Measurements from ENCODE around the gene C6orf136. TPM values are rescaled to one million over a fixed set of nuclear protein-coding genes. Genes with fewer than 3 reads are reported as not detected.

C6orf136 gene
- polyA plus RNA-seq, 3 donors: 2.0 to 18.4 (median 2.7) TPM

DNA sequence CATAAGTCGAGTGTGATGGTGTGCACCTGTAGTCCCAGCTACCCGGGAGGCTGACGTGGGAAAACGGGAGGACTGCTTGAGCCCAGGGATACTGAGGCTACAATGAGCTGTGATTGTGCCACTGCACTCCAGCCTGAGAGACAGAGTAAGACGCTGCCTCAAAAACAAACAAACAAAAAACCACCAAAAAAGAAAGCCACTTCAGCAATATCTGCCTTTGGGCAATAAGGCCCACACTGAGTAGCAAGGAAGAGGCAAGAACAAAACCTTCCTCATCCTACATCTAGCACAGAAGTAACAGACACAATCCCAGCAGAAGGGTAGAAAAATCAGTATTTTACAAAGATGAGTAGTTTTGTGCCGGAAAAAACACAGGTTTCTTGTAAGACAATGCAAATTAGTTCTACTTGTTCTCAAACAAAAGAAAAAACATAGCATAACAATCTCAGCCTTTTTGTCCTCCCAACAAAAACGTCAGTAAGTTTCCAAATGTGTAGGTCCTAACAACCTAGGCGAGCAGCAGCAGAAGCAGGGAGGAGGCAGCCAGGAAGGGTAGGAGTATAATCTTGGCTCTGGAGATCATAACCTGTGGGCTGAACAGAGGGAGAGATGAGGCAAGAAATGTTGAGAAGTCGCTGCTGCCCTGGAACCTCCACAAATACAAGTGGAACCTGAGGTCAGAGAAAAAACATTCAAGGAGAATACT lies 35.6 kb upstream of the C6orf136 start:
- no peak overlapping the region for H2AFZ ChIP-seq (ENCODE audit: insufficient read depth, low read depth, low read length, poor library complexity, severe bottlenecking)
- H4K20me1 ChIP-seq (ENCODE audit: insufficient read depth, low read length): peaks cover 92% of the 10 kb centered on the region
- Mint-ChIP-seq H3K9me3 (peaks cover 0 to 3% (median 2%) of the 10 kb centered on the region in 7 donors), H3K27ac (peak overlapping the region in 4 of 7 donors; percentile 8 to 80 (median 74)), H3K4me1 (peaks cover 34% of the 10 kb centered on the region), H3K27me3 (ENCODE audit: low read depth in 3 of 3) (no peaks in the 10 kb centered on the region), H3K4me3 (peak overlapping the region in 1 of 2 donors; percentile 5), H3K36me3 (peaks cover 56 to 67% of the 10 kb centered on the region in 2 donors)
- no peak for DNase-seq
- WGBS (ENCODE audit: insufficient coverage): 100% methylated on average over 1 of the region's 9 CpGs
- H3K4me2 ChIP-seq (replicated peaks; ENCODE audit: extremely low read depth, low read length, poor library complexity, severe bottlenecking): no peak overlapping the region
- H3K4me1 ChIP-seq (ENCODE audit: control insufficient read depth in 1 of 2, insufficient read depth in 2 of 2, low read length in 2 of 2): peaks cover 19 to 28% of the 10 kb centered on the region in 2 donors
- H3K79me2 ChIP-seq (ENCODE audit: insufficient read depth, low read length): peaks cover 68% of the 10 kb centered on the region
- TF ChIP-seq, protein P1, sequence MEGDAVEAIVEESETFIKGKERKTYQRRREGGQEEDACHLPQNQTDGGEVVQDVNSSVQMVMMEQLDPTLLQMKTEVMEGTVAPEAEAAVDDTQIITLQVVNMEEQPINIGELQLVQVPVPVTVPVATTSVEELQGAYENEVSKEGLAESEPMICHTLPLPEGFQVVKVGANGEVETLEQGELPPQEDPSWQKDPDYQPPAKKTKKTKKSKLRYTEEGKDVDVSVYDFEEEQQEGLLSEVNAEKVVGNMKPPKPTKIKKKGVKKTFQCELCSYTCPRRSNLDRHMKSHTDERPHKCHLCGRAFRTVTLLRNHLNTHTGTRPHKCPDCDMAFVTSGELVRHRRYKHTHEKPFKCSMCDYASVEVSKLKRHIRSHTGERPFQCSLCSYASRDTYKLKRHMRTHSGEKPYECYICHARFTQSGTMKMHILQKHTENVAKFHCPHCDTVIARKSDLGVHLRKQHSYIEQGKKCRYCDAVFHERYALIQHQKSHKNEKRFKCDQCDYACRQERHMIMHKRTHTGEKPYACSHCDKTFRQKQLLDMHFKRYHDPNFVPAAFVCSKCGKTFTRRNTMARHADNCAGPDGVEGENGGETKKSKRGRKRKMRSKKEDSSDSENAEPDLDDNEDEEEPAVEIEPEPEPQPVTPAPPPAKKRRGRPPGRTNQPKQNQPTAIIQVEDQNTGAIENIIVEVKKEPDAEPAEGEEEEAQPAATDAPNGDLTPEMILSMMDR (IDR thresholded peaks at IDR 0.05): no peak
- H3K27me3 ChIP-seq (ENCODE audit: control insufficient read depth in 2 of 2, insufficient read depth in 2 of 2, low read length in 2 of 2): no peaks in the 10 kb centered on the region
- H3K27ac ChIP-seq (ENCODE audit: low read depth in 1 of 2, low read length in 2 of 2): no peak overlapping the region
- H3K36me3 ChIP-seq (replicated peaks in 1 of 2; ENCODE audit: control insufficient read depth in 1 of 2, insufficient read depth in 2 of 2, low read length in 2 of 2): peaks cover 37 to 57% of the 10 kb centered on the region in 2 donors
- H3K9me3 ChIP-seq (replicated peaks in 1 of 2; ENCODE audit: control insufficient read depth in 1 of 2, insufficient read depth in 1 of 2, low read length in 2 of 2): no peaks in the 10 kb centered on the region
- intact Hi-C loops (cut with micrococcal nuclease): loop anchor here (5.0 kb wide), 2 partner anchors 34 to 119 kb away; no protein-coding TSS in a partner anchor
- H3K9ac ChIP-seq (ENCODE audit: insufficient read depth, low read length, poor library complexity, severe bottlenecking): no peak overlapping the region
- H3K4me3 ChIP-seq (replicated peaks in 1 of 3; ENCODE audit: low read depth in 2 of 3, low read length in 3 of 3): no peak overlapping the region

DNA sequence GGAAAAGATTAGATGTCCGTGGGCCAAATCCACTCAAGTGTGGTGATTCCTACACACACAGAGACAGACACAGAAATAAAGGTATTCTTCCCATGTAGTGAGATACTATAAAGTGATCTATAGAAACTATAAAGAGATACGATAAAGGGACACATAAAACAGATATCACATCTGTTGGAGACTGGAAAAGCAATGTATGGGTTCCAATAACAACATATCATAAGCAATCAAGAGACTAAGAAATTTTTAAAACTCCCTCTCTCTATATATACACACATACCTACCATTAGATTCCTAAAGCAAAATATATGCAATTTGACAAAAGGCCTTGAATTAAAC lies 35.1 kb upstream of the C6orf136 start:
- Histone ChIP-seq H3K79me2 (ENCODE audit: insufficient read depth, low read length) (peaks cover 73% of the 10 kb centered on the region), H3K9ac (ENCODE audit: insufficient read depth, low read length, poor library complexity, severe bottlenecking) (no peak overlapping the region), H3K9me3 (replicated peaks in 1 of 2; ENCODE audit: control insufficient read depth in 1 of 2, insufficient read depth in 1 of 2, low read length in 2 of 2) (no peaks in the 10 kb centered on the region), H3K36me3 (replicated peaks in 1 of 2; ENCODE audit: control insufficient read depth in 1 of 2, insufficient read depth in 2 of 2, low read length in 2 of 2) (peaks cover 36 to 57% of the 10 kb centered on the region in 2 donors), H3K4me1 (ENCODE audit: control insufficient read depth in 1 of 2, insufficient read depth in 2 of 2, low read length in 2 of 2) (peaks cover 19 to 28% of the 10 kb centered on the region in 2 donors), H3K27me3 (ENCODE audit: control insufficient read depth in 2 of 2, insufficient read depth in 2 of 2, low read length in 2 of 2) (no peaks in the 10 kb centered on the region), H3K4me3 (replicated peaks in 1 of 3; ENCODE audit: low read depth in 2 of 3, low read length in 3 of 3) (no peak overlapping the region), H2AFZ (ENCODE audit: insufficient read depth, low read depth, low read length, poor library complexity, severe bottlenecking) (no peak overlapping the region), H3K4me2 (replicated peaks; ENCODE audit: extremely low read depth, low read length, poor library complexity, severe bottlenecking) (no peak overlapping the region), H3K27ac (ENCODE audit: low read depth in 1 of 2, low read length in 2 of 2) (no peak overlapping the region), H4K20me1 (ENCODE audit: insufficient read depth, low read length) (peaks cover 92% of the 10 kb centered on the region)
- no peak for DNase-seq
- H3K4me3 Mint-ChIP-seq: no peak overlapping the region
- intact Hi-C loops (cut with micrococcal nuclease): loop anchor here (5.0 kb wide), 2 partner anchors 35 to 120 kb away; no protein-coding TSS in a partner anchor
- peaks cover 34% of the 10 kb centered on the region for H3K4me1 Mint-ChIP-seq
- TF ChIP-seq, protein P1 (IDR thresholded peaks at IDR 0.05): no peak
- H3K27me3 Mint-ChIP-seq (ENCODE audit: low read depth in 3 of 3): peaks cover 0 to 2% (median 0%) of the 10 kb centered on the region in 3 donors
- no CpG with 5 or more reads among the region's 2 CpGs for WGBS (ENCODE audit: insufficient coverage)
- H3K36me3 Mint-ChIP-seq: peaks cover 56 to 67% of the 10 kb centered on the region in 2 donors
- H3K27ac Mint-ChIP-seq: peak overlapping the region in 1 of 7 donors; percentile 80
- H3K9me3 Mint-ChIP-seq: peaks cover 0 to 7% (median 4%) of the 10 kb centered on the region in 7 donors
